ENCODE data around the gene NRSN2.

The NRSN2 gene
- long read RNA-seq: 0 reads

GRCh38 chr20:346640-347316, at the start of gene NRSN2:
Gene NRSN2 (plus strand): TSS chr20:347111. CDS start chr20:349644, 2,533 bp downstream.
- Histone ChIP-seq H3K27me3 (ENCODE audit: insufficient read depth, poor library complexity, severe bottlenecking) (no peaks in the 10 kb centered on the region), H3K4me3 (replicated peaks; ENCODE audit: insufficient read depth, low read length) (peak within 1 kb of the TSS; percentile 60), H3K27ac (replicated peaks) (peak within 1 kb of the TSS; percentile 52)
- TF ChIP-seq POLR2AphosphoS5 (IDR thresholded peaks at IDR 0.05; ENCODE audit: low read depth) (no peak), CTCF (IDR thresholded peaks at IDR 0.05; ENCODE audit: insufficient read depth, low read length) (no peak), GABPA (IDR thresholded peaks at IDR 0.05; ENCODE audit: low read depth) (no peak), SPI1 (IDR thresholded peaks at IDR 0.05; ENCODE audit: borderline replicate concordance, low read depth) (no peak), REST (IDR thresholded peaks at IDR 0.05; ENCODE audit: insufficient replicate concordance, low read depth) (no peak)
- no peak for DNase-seq (ENCODE audit: low read depth in 1 of 2, low spot score in 1 of 2)

- DNase-seq (ENCODE audit: low read depth in 1 of 2, low spot score in 1 of 2): peak; percentile 75 to 86
- H3K27me3 ChIP-seq (ENCODE audit: insufficient read depth, poor library complexity, severe bottlenecking): no peaks in the 10 kb centered on the region
- TF ChIP-seq CTCF (IDR thresholded peaks at IDR 0.05; ENCODE audit: insufficient read depth, low read length): no peak
- TF ChIP-seq GABPA (IDR thresholded peaks at IDR 0.05; ENCODE audit: low read depth): no peak
- TF ChIP-seq REST (IDR thresholded peaks at IDR 0.05; ENCODE audit: insufficient replicate concordance, low read depth): no peak
- TF ChIP-seq POLR2AphosphoS5 (IDR thresholded peaks at IDR 0.05; ENCODE audit: low read depth): peak; percentile 79
- H3K27ac ChIP-seq (replicated peaks): peak overlapping the region; percentile 93
- peak overlapping the region; percentile 87 for H3K4me3 ChIP-seq (replicated peaks; ENCODE audit: insufficient read depth, low read length)
These were observed 48.8 kb upstream of the NRSN2 start for GRCh38 chr20:297925-298775.

GRCh38 chr20:298776-299391, 48.0 kb upstream of the NRSN2 start:
- DNase-seq (ENCODE audit: low read depth in 1 of 2, low spot score in 1 of 2): no peak
- TF ChIP-seq SPI1 (IDR thresholded peaks at IDR 0.05; ENCODE audit: borderline replicate concordance, low read depth): no peak
- no peak for TF ChIP-seq REST (IDR thresholded peaks at IDR 0.05; ENCODE audit: insufficient replicate concordance, low read depth)
- TF ChIP-seq CTCF (IDR thresholded peaks at IDR 0.05; ENCODE audit: insufficient read depth, low read length): no peak
- no peak for TF ChIP-seq POLR2AphosphoS5 (IDR thresholded peaks at IDR 0.05; ENCODE audit: low read depth)
- TF ChIP-seq GABPA (IDR thresholded peaks at IDR 0.05; ENCODE audit: low read depth): no peak
- H3K27me3 ChIP-seq (ENCODE audit: insufficient read depth, poor library complexity, severe bottlenecking): no peaks in the 10 kb centered on the region
- peak overlapping the region; percentile 87 for H3K4me3 ChIP-seq (replicated peaks; ENCODE audit: insufficient read depth, low read length)
- H3K27ac ChIP-seq (replicated peaks): peak overlapping the region; percentile 93
